ENCODE results near the gene RNF41.

The RNF41 gene

DNA sequence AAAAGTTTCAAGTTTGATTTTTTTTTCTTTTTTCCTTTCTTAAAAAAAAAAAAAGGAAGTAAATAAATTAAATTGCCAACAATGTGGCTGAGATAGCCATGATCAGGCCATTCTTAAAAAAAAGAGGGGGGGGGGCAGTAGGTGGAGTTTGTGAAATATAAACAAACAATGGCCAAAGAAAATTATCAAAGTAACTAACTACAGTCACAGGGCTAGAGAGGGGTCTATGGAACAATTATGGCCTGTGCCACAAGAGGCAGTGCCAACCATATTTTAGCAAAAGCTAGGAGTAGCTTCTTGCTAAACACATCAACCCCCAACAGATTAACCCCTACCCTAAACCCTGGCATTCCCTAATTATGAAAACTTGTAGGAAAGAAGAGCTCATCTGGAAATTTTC, 16.3 kb downstream of the RNF41 start:
- no peak overlapping the region for H2BK12ac ChIP-seq (ENCODE audit: low read length in 2 of 2)
- no peak overlapping the region for H2BK15ac ChIP-seq (ENCODE audit: low read depth, poor library complexity, severe bottlenecking)
- H2AK5ac ChIP-seq (ENCODE audit: low read length, severe bottlenecking): no peak overlapping the region
- no peak overlapping the region for H4K8ac ChIP-seq (ENCODE audit: low read length)
- H3K4me1 ChIP-seq (ENCODE audit: control insufficient read depth, insufficient read depth, low read depth, low read length): no peaks in the 10 kb centered on the region
- H3K79me1 ChIP-seq (replicated peaks; ENCODE audit: low read length, poor library complexity, severe bottlenecking): peaks cover 4% of the 10 kb centered on the region
- no peak overlapping the region for H2BK120ac ChIP-seq (ENCODE audit: low read depth, low read length)
- H3K36me3 ChIP-seq (ENCODE audit: control insufficient read depth in 1 of 2, insufficient read depth in 2 of 2, low read depth in 1 of 2, low read length in 2 of 2): peaks cover 43 to 58% of the 10 kb centered on the region in 2 experiments
- peak overlapping the region; percentile 21 for H3K9ac ChIP-seq (ENCODE audit: low read length)
- H4K91ac ChIP-seq (ENCODE audit: low read length): no peak overlapping the region
- no peak for DNase-seq
- H3K9me3 ChIP-seq (ENCODE audit: control insufficient read depth, low read length): no peaks in the 10 kb centered on the region
- no peak overlapping the region for H3K18ac ChIP-seq (ENCODE audit: low read depth in 1 of 2, low read length in 2 of 2)
- H2AFZ ChIP-seq (ENCODE audit: low read depth, low read length): no peak overlapping the region
- H3K4me2 ChIP-seq (ENCODE audit: low read length, poor library complexity, severe bottlenecking): no peak overlapping the region
- H3K4me3 ChIP-seq (ENCODE audit: insufficient read depth in 1 of 2, low read depth in 1 of 2, low read length in 2 of 2): no peak overlapping the region
- no peak overlapping the region for H3K4ac ChIP-seq (ENCODE audit: low read depth in 1 of 2, low read length in 2 of 2)
- no peak overlapping the region for H3K14ac ChIP-seq (ENCODE audit: low read length in 2 of 2)
- no peak overlapping the region for H2BK5ac ChIP-seq (ENCODE audit: low read depth, low read length, poor library complexity, severe bottlenecking)
- no peak overlapping the region for H3K23ac ChIP-seq (ENCODE audit: low read length in 2 of 2)
- H3K27ac ChIP-seq (ENCODE audit: low read length, poor library complexity, severe bottlenecking): no peak overlapping the region
- no peaks in the 10 kb centered on the region for H3K27me3 ChIP-seq (ENCODE audit: control insufficient read depth in 1 of 2, insufficient read depth in 1 of 2, low read length in 2 of 2)

DNA sequence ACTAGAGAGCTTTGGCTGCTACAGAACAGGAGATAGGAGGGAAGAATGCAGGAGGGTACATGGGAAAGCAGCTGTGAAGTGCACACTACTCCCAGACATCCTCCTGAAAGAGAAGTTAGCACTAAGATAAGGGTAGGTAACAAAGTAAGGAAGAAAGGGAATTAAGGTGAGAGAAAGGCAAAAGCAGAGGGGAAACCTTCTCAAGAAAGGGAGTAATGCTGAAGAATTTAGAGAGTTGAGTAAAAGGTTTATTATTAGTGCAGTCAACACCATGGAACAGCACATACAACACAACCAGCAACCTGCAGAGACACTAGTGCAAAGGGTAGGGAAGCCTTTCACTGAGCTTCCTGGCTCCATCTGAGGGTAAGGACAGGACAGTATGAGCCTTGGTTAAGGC, 17.4 kb downstream of the RNF41 start:
- H3K27me3 ChIP-seq (ENCODE audit: control insufficient read depth in 1 of 2, insufficient read depth in 1 of 2, low read length in 2 of 2): no peaks in the 10 kb centered on the region
- H2BK12ac ChIP-seq (ENCODE audit: low read length in 2 of 2): no peak overlapping the region
- H3K9ac ChIP-seq (ENCODE audit: low read length): no peak overlapping the region
- no peak overlapping the region for H2BK15ac ChIP-seq (ENCODE audit: low read depth, poor library complexity, severe bottlenecking)
- peaks cover 4% of the 10 kb centered on the region for H3K79me1 ChIP-seq (replicated peaks; ENCODE audit: low read length, poor library complexity, severe bottlenecking)
- H3K18ac ChIP-seq (ENCODE audit: low read depth in 1 of 2, low read length in 2 of 2): no peak overlapping the region
- no peak overlapping the region for H3K4me3 ChIP-seq (ENCODE audit: insufficient read depth in 1 of 2, low read depth in 1 of 2, low read length in 2 of 2)
- no peak overlapping the region for H3K4ac ChIP-seq (ENCODE audit: low read depth in 1 of 2, low read length in 2 of 2)
- no peaks in the 10 kb centered on the region for H3K9me3 ChIP-seq (ENCODE audit: control insufficient read depth, low read length)
- no peak overlapping the region for H3K23ac ChIP-seq (ENCODE audit: low read length in 2 of 2)
- H3K14ac ChIP-seq (ENCODE audit: low read length in 2 of 2): no peak overlapping the region
- peaks cover 37 to 50% of the 10 kb centered on the region in 2 experiments for H3K36me3 ChIP-seq (ENCODE audit: control insufficient read depth in 1 of 2, insufficient read depth in 2 of 2, low read depth in 1 of 2, low read length in 2 of 2)
- no peaks in the 10 kb centered on the region for H3K4me1 ChIP-seq (ENCODE audit: control insufficient read depth, insufficient read depth, low read depth, low read length)
- no peak overlapping the region for H4K8ac ChIP-seq (ENCODE audit: low read length)
- no peak overlapping the region for H3K4me2 ChIP-seq (ENCODE audit: low read length, poor library complexity, severe bottlenecking)
- H3K27ac ChIP-seq (ENCODE audit: low read length, poor library complexity, severe bottlenecking): no peak overlapping the region
- no peak overlapping the region for H2BK120ac ChIP-seq (ENCODE audit: low read depth, low read length)
- no peak overlapping the region for H2AK5ac ChIP-seq (ENCODE audit: low read length, severe bottlenecking)
- no peak overlapping the region for H2AFZ ChIP-seq (ENCODE audit: low read depth, low read length)
- DNase-seq: no peak
- no peak overlapping the region for H4K91ac ChIP-seq (ENCODE audit: low read length)
- no peak overlapping the region for H2BK5ac ChIP-seq (ENCODE audit: low read depth, low read length, poor library complexity, severe bottlenecking)

- Histone ChIP-seq H2AK5ac (ENCODE audit: low read length, severe bottlenecking) (no peak overlapping the region), H3K4me2 (ENCODE audit: low read length, poor library complexity, severe bottlenecking) (no peak overlapping the region)
- no CpG with 5 or more reads among the region's 2 CpGs for WGBS
Measured at GRCh38 chr12:56202838-56203237, 18.9 kb downstream of the RNF41 start.

DNA sequence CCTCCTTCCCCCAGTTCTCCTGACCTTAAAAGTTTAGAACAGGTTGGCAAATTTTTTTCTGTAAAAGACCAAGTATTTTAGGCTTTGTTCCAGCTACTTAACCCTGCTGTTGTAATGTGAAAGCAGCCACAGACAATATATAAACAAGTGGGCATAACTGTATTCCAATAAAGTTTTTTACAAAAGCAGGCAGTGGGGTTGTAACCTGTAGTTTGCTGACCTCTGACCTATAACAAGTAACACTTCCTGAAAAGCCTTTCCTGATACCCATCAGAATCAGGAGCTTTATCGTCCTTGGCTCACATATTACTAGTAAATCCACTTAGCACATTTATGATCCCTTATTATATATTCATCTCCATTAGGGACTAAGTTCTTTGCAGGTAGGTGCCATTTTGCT, 19.4 kb downstream of the RNF41 start:
- no peak overlapping the region for H2BK5ac ChIP-seq (ENCODE audit: low read depth, low read length, poor library complexity, severe bottlenecking)
- no peak overlapping the region for H3K14ac ChIP-seq (ENCODE audit: low read length in 2 of 2)
- H3K27me3 ChIP-seq (ENCODE audit: control insufficient read depth in 1 of 2, insufficient read depth in 1 of 2, low read length in 2 of 2): no peaks in the 10 kb centered on the region
- 14% methylated on average over 1 of the region's 1 CpG for WGBS
- H4K8ac ChIP-seq (ENCODE audit: low read length): no peak overlapping the region
- H3K79me1 ChIP-seq (replicated peaks; ENCODE audit: low read length, poor library complexity, severe bottlenecking): peaks cover 4% of the 10 kb centered on the region
- H3K4me2 ChIP-seq (ENCODE audit: low read length, poor library complexity, severe bottlenecking): no peak overlapping the region
- no peak overlapping the region for H2AK5ac ChIP-seq (ENCODE audit: low read length, severe bottlenecking)
- H3K23ac ChIP-seq (ENCODE audit: low read length in 2 of 2): no peak overlapping the region
- H3K9ac ChIP-seq (ENCODE audit: low read length): no peak overlapping the region
- H2BK12ac ChIP-seq (ENCODE audit: low read length in 2 of 2): no peak overlapping the region
- H3K9me3 ChIP-seq (ENCODE audit: control insufficient read depth, low read length): no peaks in the 10 kb centered on the region
- H3K27ac ChIP-seq (ENCODE audit: low read length, poor library complexity, severe bottlenecking): no peak overlapping the region
- no peak overlapping the region for H2BK120ac ChIP-seq (ENCODE audit: low read depth, low read length)
- H4K91ac ChIP-seq (ENCODE audit: low read length): no peak overlapping the region
- no peak for DNase-seq
- H3K4ac ChIP-seq (ENCODE audit: low read depth in 1 of 2, low read length in 2 of 2): no peak overlapping the region
- no peak overlapping the region for H2AFZ ChIP-seq (ENCODE audit: low read depth, low read length)
- no peaks in the 10 kb centered on the region for H3K4me1 ChIP-seq (ENCODE audit: control insufficient read depth, insufficient read depth, low read depth, low read length)
- H3K36me3 ChIP-seq (ENCODE audit: control insufficient read depth in 1 of 2, insufficient read depth in 2 of 2, low read depth in 1 of 2, low read length in 2 of 2): peaks cover 23 to 34% of the 10 kb centered on the region in 2 experiments
- no peak overlapping the region for H3K18ac ChIP-seq (ENCODE audit: low read depth in 1 of 2, low read length in 2 of 2)
- H2BK15ac ChIP-seq (ENCODE audit: low read depth, poor library complexity, severe bottlenecking): no peak overlapping the region
- H3K4me3 ChIP-seq (ENCODE audit: insufficient read depth in 1 of 2, low read depth in 1 of 2, low read length in 2 of 2): no peak overlapping the region

More at GRCh38 chr12:56202838-56203237, 18.9 kb downstream of the RNF41 start:
- Histone ChIP-seq H2AFZ (ENCODE audit: low read depth, low read length) (no peak overlapping the region), H3K4me3 (ENCODE audit: insufficient read depth in 1 of 2, low read depth in 1 of 2, low read length in 2 of 2) (no peak overlapping the region), H3K79me1 (replicated peaks; ENCODE audit: low read length, poor library complexity, severe bottlenecking) (peaks cover 4% of the 10 kb centered on the region), H4K8ac (ENCODE audit: low read length) (no peak overlapping the region), H3K4me1 (ENCODE audit: control insufficient read depth, insufficient read depth, low read depth, low read length) (no peaks in the 10 kb centered on the region), H3K9me3 (ENCODE audit: control insufficient read depth, low read length) (no peaks in the 10 kb centered on the region), H3K9ac (ENCODE audit: low read length) (no peak overlapping the region), H3K14ac (ENCODE audit: low read length in 2 of 2) (no peak overlapping the region), H2BK5ac (ENCODE audit: low read depth, low read length, poor library complexity, severe bottlenecking) (no peak overlapping the region), H3K23ac (ENCODE audit: low read length in 2 of 2) (no peak overlapping the region), H2BK15ac (ENCODE audit: low read depth, poor library complexity, severe bottlenecking) (no peak overlapping the region), H3K27ac (ENCODE audit: low read length, poor library complexity, severe bottlenecking) (no peak overlapping the region), H3K18ac (ENCODE audit: low read depth in 1 of 2, low read length in 2 of 2) (no peak overlapping the region), H2BK12ac (ENCODE audit: low read length in 2 of 2) (no peak overlapping the region), H3K36me3 (ENCODE audit: control insufficient read depth in 1 of 2, insufficient read depth in 2 of 2, low read depth in 1 of 2, low read length in 2 of 2) (peaks cover 27 to 38% of the 10 kb centered on the region in 2 experiments), H4K91ac (ENCODE audit: low read length) (no peak overlapping the region), H3K4ac (ENCODE audit: low read depth in 1 of 2, low read length in 2 of 2) (no peak overlapping the region), H2BK120ac (ENCODE audit: low read depth, low read length) (no peak overlapping the region), H3K27me3 (ENCODE audit: control insufficient read depth in 1 of 2, insufficient read depth in 1 of 2, low read length in 2 of 2) (no peaks in the 10 kb centered on the region)
- no peak for DNase-seq
